CD4-positive, CD25-positive, alpha-beta regulatory T cell (primary cell): ENCODE measurements around the gene TMEM201. TPM values are rescaled to one million over a fixed set of nuclear protein-coding genes. Genes with fewer than 3 reads are reported as not detected.
"Not testable (repeated sequence)": the region's sequence is repeated elsewhere in the genome, so short reads cannot be mapped to it uniquely, and the experiment has no call there.

Experiments
- ATAC-seq, 2 donors: fragments of 150-1000 bp; cut with Tn5 transposase; one replicate each; pipeline ENCODE4 v1.10.0; 2021; ENCODE audit warnings: low read depth in 2 of 2, moderate number of reproducible peaks in 2 of 2, moderate library complexity in 1 of 2
- DNase-seq, 3 donors: peaks; one replicate each; pipeline versions ENCODE4 v3.0.0 to v3.0.0-alpha.2; 2012 to 2022; ENCODE audit warnings: mixed read lengths in 1 of 3
- H3K27ac ChIP-seq: one replicate; pipeline ENCODE4 v1.7.0; 2013; ENCODE audit warnings: mild to moderate bottlenecking, low read length; ENCODE audit not compliant: insufficient read depth, poor library complexity, severe bottlenecking
- H3K27me3 ChIP-seq: one replicate; pipeline ENCODE4 v1.7.0; 2013; ENCODE audit warnings: low read length; ENCODE audit not compliant: control insufficient read depth, insufficient read depth
- H3K36me3 ChIP-seq: one replicate; pipeline ENCODE4 v1.7.0; 2013; ENCODE audit warnings: mild to moderate bottlenecking, low read length, moderate library complexity; ENCODE audit not compliant: control insufficient read depth, insufficient read depth
- H3K4me1 ChIP-seq: 2 replicates; pipeline ENCODE4 v1.7.0; 2013; ENCODE audit warnings: mild to moderate bottlenecking, low read length; ENCODE audit not compliant: insufficient read depth, control insufficient read depth, poor library complexity, severe bottlenecking
- H3K4me3 ChIP-seq: one replicate; pipeline ENCODE4 v1.7.0; 2013; ENCODE audit warnings: low read depth, mild to moderate bottlenecking, low read length, moderate library complexity
- H3K9me3 ChIP-seq, 2 experiments: 1 replicate in 1 of 2; 2 replicates in 1 of 2; pipeline ENCODE4 v1.7.0; 2013; ENCODE audit warnings: low read length in 2 of 2, mild to moderate bottlenecking in 1 of 2, moderate library complexity in 1 of 2; ENCODE audit not compliant: control insufficient read depth in 2 of 2
- H3K27ac Mint-ChIP-seq, 3 donors: one replicate each; pipeline ENCODE4 v1.8.0; 2020 to 2022; ENCODE audit warnings: mild to moderate bottlenecking in 3 of 3, mixed read lengths in 3 of 3, moderate library complexity in 2 of 3
- H3K27me3 Mint-ChIP-seq: one replicate; pipeline ENCODE4 v1.8.0; 2022; ENCODE audit warnings: mild to moderate bottlenecking, mixed read lengths
- H3K36me3 Mint-ChIP-seq: one replicate; pipeline ENCODE4 v1.8.0; 2020; ENCODE audit warnings: mixed read lengths
- H3K4me1 Mint-ChIP-seq, 4 donors: one replicate each; pipeline ENCODE4 v1.8.0; 2020 to 2022; ENCODE audit warnings: mixed read lengths in 4 of 4, mild to moderate bottlenecking in 1 of 4
- H3K4me3 Mint-ChIP-seq, 4 donors: one replicate each; pipeline ENCODE4 v1.8.0; 2020 to 2022; ENCODE audit warnings: mild to moderate bottlenecking in 4 of 4, mixed read lengths in 4 of 4, moderate library complexity in 3 of 4
- H3K9me3 Mint-ChIP-seq, 7 donors: one replicate each; pipeline ENCODE4 v1.8.0; 2020 to 2022; ENCODE audit warnings: mixed read lengths in 7 of 7, mild to moderate bottlenecking in 3 of 7, moderate library complexity in 2 of 7
- polyA plus RNA-seq, 4 donors: library from polyadenylated mRNA; unstranded; fragments of 300-500 nt; fragmentation: Illumina TruSeq; gene quantifications; one replicate each; pipeline ENCODE4 v1.2.3, GENCODE V29; 2021
- total RNA-seq: library from RNA; stranded (reverse); gene quantifications from one replicate; pipeline ENCODE4 v1.2.3, GENCODE V29; 2022

TMEM201 gene
- total and polyA plus RNA-seq, 5 donors from 2014 or later, result 1.1 to 12.1 (median 1.5) TPM

- Mint-ChIP-seq H3K9me3 (no peaks in the 10 kb centered on the region), H3K4me3 (peak overlapping the region in 1 of 4 donors; percentile 78), H3K36me3 (peaks cover 3% of the 10 kb centered on the region), H3K27me3 (peaks cover 15% of the 10 kb centered on the region), H3K4me1 (peaks cover 6 to 29% (median 20%) of the 10 kb centered on the region in 4 donors), H3K27ac (no peak overlapping the region)
- H3K4me3 ChIP-seq, result no peak overlapping the region
- H3K4me1 ChIP-seq, result peaks cover 30% of the 10 kb centered on the region
- H3K27ac ChIP-seq, result no peak overlapping the region
- no peaks in the 10 kb centered on the region for H3K9me3 ChIP-seq
- DNase-seq (no peak), ATAC-seq (no peak)
- H3K36me3 ChIP-seq, result no peaks in the 10 kb centered on the region
- no peaks in the 10 kb centered on the region for H3K27me3 ChIP-seq
Measured at GRCh38 chr1:9624081-9624480, 35.4 kb downstream of the TMEM201 start.

GRCh38 chr1:9625030-9625429 is 36.3 kb downstream of the TMEM201 start:
- not testable (repeated sequence) for H3K4me3 ChIP-seq, DNase-seq, H3K27ac ChIP-seq, H3K27me3 ChIP-seq, ATAC-seq, H3K36me3 Mint-ChIP-seq, H3K9me3 ChIP-seq, H3K36me3 ChIP-seq, H3K9me3 Mint-ChIP-seq, H3K27ac Mint-ChIP-seq
- H3K4me1 Mint-ChIP-seq, result peaks cover 6 to 35% (median 23%) of the 10 kb centered on the region in 4 donors
- peaks cover 36% of the 10 kb centered on the region for H3K4me1 ChIP-seq
- peak overlapping the region in 2 of 4 donors; percentile 15 to 41 for H3K4me3 Mint-ChIP-seq
- H3K27me3 Mint-ChIP-seq, result peaks cover 15% of the 10 kb centered on the region

- peak overlapping the region; percentile 88 to 96 (median 93) for H3K4me3 Mint-ChIP-seq
- peaks cover 48% of the 10 kb centered on the region for H3K4me1 ChIP-seq
- H3K27ac Mint-ChIP-seq, result peak overlapping the region; percentile 44 to 79 (median 68)
- peaks cover 9% of the 10 kb centered on the region for H3K36me3 Mint-ChIP-seq
- DNase-seq (no peak), ATAC-seq (no peak)
- H3K27me3 ChIP-seq, result no peaks in the 10 kb centered on the region
- H3K4me3 ChIP-seq, result peak overlapping the region; percentile 80
- H3K4me1 Mint-ChIP-seq, result peaks cover 6 to 46% (median 25%) of the 10 kb centered on the region in 4 donors
- H3K9me3 Mint-ChIP-seq, result no peaks in the 10 kb centered on the region
- no peaks in the 10 kb centered on the region for H3K36me3 ChIP-seq
- H3K9me3 ChIP-seq, result no peaks in the 10 kb centered on the region
- H3K27ac ChIP-seq, result no peak overlapping the region
- peaks cover 15% of the 10 kb centered on the region for H3K27me3 Mint-ChIP-seq
Measured at GRCh38 chr1:9626201-9626608, 37.5 kb downstream of the TMEM201 start.

- H3K4me3 Mint-ChIP-seq, result peak overlapping the region; percentile 92 to 98 (median 95)
- peaks cover 61% of the 10 kb centered on the region for H3K4me1 ChIP-seq
- peaks cover 13% of the 10 kb centered on the region for H3K36me3 Mint-ChIP-seq
- H3K27me3 ChIP-seq, result no peaks in the 10 kb centered on the region
- peaks cover 10 to 71% (median 40%) of the 10 kb centered on the region in 4 donors for H3K4me1 Mint-ChIP-seq
- peak overlapping the region; percentile 82 for H3K27ac ChIP-seq
- H3K9me3 Mint-ChIP-seq, result no peaks in the 10 kb centered on the region
- H3K27ac Mint-ChIP-seq, result peak overlapping the region; percentile 94 to 99 (median 96)
- peaks cover 12% of the 10 kb centered on the region for H3K27me3 Mint-ChIP-seq
- H3K36me3 ChIP-seq, result peaks cover 7% of the 10 kb centered on the region
- ATAC-seq (peak; percentile 56), DNase-seq (peak; percentile 54 to 94 (median 72))
- H3K9me3 ChIP-seq, result no peaks in the 10 kb centered on the region
- H3K4me3 ChIP-seq, result peak overlapping the region; percentile 92
Measured at GRCh38 chr1:9628541-9629444, 40.1 kb downstream of the TMEM201 start.

- Histone ChIP-seq H3K27me3 (no peaks in the 10 kb centered on the region), H3K4me3 (peak overlapping the region; percentile 92), H3K36me3 (peaks cover 12% of the 10 kb centered on the region), H3K27ac (peak overlapping the region; percentile 82), H3K4me1 (peaks cover 63% of the 10 kb centered on the region), H3K9me3 (no peaks in the 10 kb centered on the region)
- H3K27me3 Mint-ChIP-seq, result peaks cover 4% of the 10 kb centered on the region
- H3K27ac Mint-ChIP-seq, result peak overlapping the region; percentile 94 to 99 (median 96)
- H3K9me3 Mint-ChIP-seq, result no peaks in the 10 kb centered on the region
- ATAC-seq (peak; percentile 56 to 59), DNase-seq (peak; percentile 57 to 94 (median 77))
- peaks cover 16% of the 10 kb centered on the region for H3K36me3 Mint-ChIP-seq
- H3K4me3 Mint-ChIP-seq, result peak overlapping the region; percentile 92 to 98 (median 95)
- peaks cover 10 to 77% (median 44%) of the 10 kb centered on the region in 4 donors for H3K4me1 Mint-ChIP-seq
Measured at GRCh38 chr1:9629445-9630201, 40.9 kb downstream of the TMEM201 start.

GRCh38 chr1:9630331-9631111 is 41.8 kb downstream of the TMEM201 start:
- Mint-ChIP-seq H3K4me1 (peaks cover 10 to 86% (median 51%) of the 10 kb centered on the region in 4 donors), H3K27ac (peak overlapping the region; percentile 94 to 99 (median 96)), H3K36me3 (peaks cover 24% of the 10 kb centered on the region), H3K27me3 (no peaks in the 10 kb centered on the region), H3K9me3 (no peaks in the 10 kb centered on the region), H3K4me3 (peak overlapping the region; percentile 92 to 98 (median 95))
- ATAC-seq (no peak), DNase-seq (peak in 2 of 3 donors; percentile 30 to 54)
- H3K9me3 ChIP-seq, result no peaks in the 10 kb centered on the region
- H3K4me3 ChIP-seq, result peak overlapping the region; percentile 92
- peaks cover 68% of the 10 kb centered on the region for H3K4me1 ChIP-seq
- no peaks in the 10 kb centered on the region for H3K27me3 ChIP-seq
- peaks cover 12% of the 10 kb centered on the region for H3K36me3 ChIP-seq
- H3K27ac ChIP-seq, result peak overlapping the region; percentile 82

- Histone ChIP-seq H3K9me3 (no peaks in the 10 kb centered on the region), H3K27ac (no peak overlapping the region), H3K4me1 (peaks cover 64% of the 10 kb centered on the region), H3K27me3 (no peaks in the 10 kb centered on the region), H3K36me3 (peaks cover 15% of the 10 kb centered on the region), H3K4me3 (peak overlapping the region; percentile 59)
- Mint-ChIP-seq H3K36me3 (peaks cover 28% of the 10 kb centered on the region), H3K27me3 (no peaks in the 10 kb centered on the region), H3K4me3 (peak overlapping the region; percentile 92 to 98 (median 95)), H3K9me3 (no peaks in the 10 kb centered on the region), H3K4me1 (peaks cover 10 to 86% (median 50%) of the 10 kb centered on the region in 4 donors), H3K27ac (peak overlapping the region; percentile 94 to 99 (median 96))
- ATAC-seq (no peak), DNase-seq (no peak)
Measured at GRCh38 chr1:9631613-9632012, 42.9 kb downstream of the TMEM201 start.
